H1 (cell line): Measurements from ENCODE around the gene APOM. TPM values are rescaled to one million over a fixed set of nuclear protein-coding genes. Genes with fewer than 3 reads are reported as not detected.

Experiments
- CTCF ChIA-PET: fragments of 300-600 bp; sonication (Branson Sonifier 250); formaldehyde crosslinking; loops from one replicate; lab custom pipeline; 2021; ENCODE audit not compliant: partially characterized antibody; lab: Charles Lee
- POLR2A ChIA-PET: fragments of 300-600 bp; sonication (Branson Sonifier 250); formaldehyde crosslinking; loops from one replicate; lab custom pipeline; 2021; ENCODE audit warnings: inconsistent platforms; ENCODE audit not compliant: partially characterized antibody; lab: Charles Lee
- DNase-seq, 2 experiments: peaks; one replicate each; pipeline versions ENCODE4 v3.0.0 to v3.0.0-alpha.2; 2010 to 2022; ENCODE audit warnings: low spot score in 2 of 2, low read depth in 1 of 2, mixed read lengths in 1 of 2
- FAIRE-seq: peaks from 2 replicates; lab custom pipeline; 2011; peaks lifted over from hg19 to GRCh38; lab: Jason Lieb, UNC
- H2AFZ ChIP-seq: 2 replicates; pipeline ENCODE4 v1.8.1; 2012; ENCODE audit warnings: low read length, inconsistent platforms
- H2AK5ac ChIP-seq: 2 replicates; pipeline ENCODE4 v1.6.1; 2013; ENCODE audit warnings: low read depth, low read length
- H2BK120ac ChIP-seq: replicated peaks from 2 replicates; pipeline ENCODE3; 2013; ENCODE audit warnings: low read depth, low read length, inconsistent platforms
- H2BK12ac ChIP-seq: 2 replicates; pipeline ENCODE4 v1.6.1; 2013; ENCODE audit warnings: low read depth, low read length
- H2BK15ac ChIP-seq: 2 replicates; pipeline ENCODE4 v1.6.1; 2013; ENCODE audit warnings: low read length
- H2BK20ac ChIP-seq: 2 replicates; pipeline ENCODE4 v1.6.1; 2013; ENCODE audit warnings: low read length
- H2BK5ac ChIP-seq: 2 replicates; pipeline ENCODE4 v1.6.1; 2013; ENCODE audit warnings: low read depth, low read length
- H3K14ac ChIP-seq: 2 replicates; pipeline ENCODE4 v1.6.1; 2013; ENCODE audit warnings: inconsistent platforms; ENCODE audit not compliant: insufficient read length
- H3K18ac ChIP-seq: 2 replicates; pipeline ENCODE4 v1.6.1; 2013; ENCODE audit warnings: low read length; ENCODE audit errors: extremely low read depth
- H3K23ac ChIP-seq: 2 replicates; pipeline ENCODE4 v1.6.1; 2013; ENCODE audit warnings: inconsistent platforms; ENCODE audit not compliant: insufficient read length
- H3K23me2 ChIP-seq: 2 replicates; pipeline ENCODE4 v1.6.1; 2013; ENCODE audit warnings: low read depth, low read length
- H3K27ac ChIP-seq: 2 replicates; pipeline ENCODE4 v1.6.1; 2011; ENCODE audit warnings: low read depth, low read length, inconsistent platforms
- H3K27me3 ChIP-seq, 4 experiments: replicated peaks in 1 of 4; 1 replicate in 1 of 4; 2 replicates in 3 of 4; pipeline versions ENCODE4 v1.6.1 to v1.8.1; 2011 to 2013; ENCODE audit warnings: low read length in 3 of 4, mild to moderate bottlenecking in 3 of 4, inconsistent platforms in 2 of 4, mixed read lengths in 2 of 4, moderate library complexity in 1 of 4; ENCODE audit not compliant: control insufficient read depth in 3 of 4, insufficient read depth in 3 of 4; ENCODE audit errors: extremely low read depth in 1 of 4
- H3K36me3 ChIP-seq, 4 experiments: 2 replicates each; pipeline versions ENCODE4 v1.6.1 to v1.8.1; 2011 to 2013; ENCODE audit warnings: mild to moderate bottlenecking in 4 of 4, low read length in 3 of 4, moderate library complexity in 2 of 4, control low read depth in 1 of 4, inconsistent platforms in 1 of 4; ENCODE audit not compliant: insufficient read depth in 4 of 4, control insufficient read depth in 2 of 4
- H3K4ac ChIP-seq: replicated peaks from 2 replicates; pipeline ENCODE3; 2013; ENCODE audit warnings: low read length, low read depth, mixed read lengths, inconsistent platforms; ENCODE audit not compliant: insufficient read length
- H3K4me1 ChIP-seq, 4 experiments: replicated peaks in 1 of 4; 1 replicate in 1 of 4; 2 replicates in 3 of 4; pipeline versions ENCODE4 v1.6.1 to v1.8.1; 2011 to 2013; ENCODE audit warnings: low read length in 3 of 4, inconsistent platforms in 2 of 4, mixed read lengths in 1 of 4; ENCODE audit not compliant: insufficient read depth in 4 of 4, control insufficient read depth in 3 of 4
- H3K4me2 ChIP-seq, 2 experiments: 2 replicates each; pipeline versions ENCODE4 v1.6.1 to v1.8.1; 2011 to 2013; ENCODE audit warnings: low read depth in 2 of 2, low read length in 2 of 2, control low read depth in 1 of 2, inconsistent platforms in 1 of 2, mild to moderate bottlenecking in 1 of 2; ENCODE audit not compliant: insufficient read depth in 1 of 2
- H3K4me3 ChIP-seq, 4 experiments: fragments of 200-600, 300-600 bp in 1 of 4; sonication (generic), shearing (Covaris generic), sonication (Bioruptor Twin) in 1 of 4; 2 replicates each; pipeline versions ENCODE4 v1.5.1 to v1.8.1; 2011 to 2016; ENCODE audit warnings: low read length in 4 of 4, low read depth in 3 of 4, control low read depth in 2 of 4, inconsistent platforms in 2 of 4, mild to moderate bottlenecking in 2 of 4, mixed read lengths in 1 of 4, moderate library complexity in 1 of 4; ENCODE audit not compliant: insufficient read depth in 2 of 4; ENCODE audit errors: extremely low read depth in 1 of 4
- H3K56ac ChIP-seq: replicated peaks from 2 replicates; pipeline ENCODE3; 2013; ENCODE audit warnings: low read depth, mild to moderate bottlenecking, mixed read lengths, low read length, inconsistent platforms; ENCODE audit not compliant: insufficient read length
- H3K79me1 ChIP-seq: 2 replicates; pipeline ENCODE4 v1.6.1; 2013; ENCODE audit warnings: low read depth, low read length, control low read depth
- H3K79me2 ChIP-seq, 2 experiments: 2 replicates each; pipeline versions ENCODE4 v1.6.1 to v1.8.1; 2012 to 2013; ENCODE audit warnings: low read length in 2 of 2, mild to moderate bottlenecking in 2 of 2, inconsistent platforms in 1 of 2; ENCODE audit not compliant: insufficient read depth in 2 of 2, control insufficient read depth in 1 of 2
- H3K9ac ChIP-seq, 4 experiments: replicated peaks in 1 of 4; 1 replicate in 1 of 4; 2 replicates in 3 of 4; pipeline versions ENCODE4 v1.6.1 to v1.8.1; 2011 to 2013; ENCODE audit warnings: low read depth in 3 of 4, low read length in 3 of 4, control low read depth in 2 of 4, mild to moderate bottlenecking in 2 of 4, moderate library complexity in 2 of 4, inconsistent platforms in 1 of 4; ENCODE audit errors: extremely low read depth in 1 of 4
- H3K9me3 ChIP-seq, 2 experiments: 2 replicates each; pipeline versions ENCODE4 v1.6.1 to v1.8.1; 2012 to 2013; ENCODE audit warnings: mild to moderate bottlenecking in 2 of 2, moderate library complexity in 2 of 2, control low read depth in 1 of 2, inconsistent platforms in 1 of 2, low read depth in 1 of 2, low read length in 1 of 2, mixed read lengths in 1 of 2; ENCODE audit not compliant: insufficient read depth in 2 of 2
- H4K20me1 ChIP-seq, 2 experiments: replicated peaks in 1 of 2; 2 replicates each; pipeline versions ENCODE3 to v1.8.1; 2011 to 2013; ENCODE audit warnings: inconsistent platforms in 2 of 2, low read length in 2 of 2, mild to moderate bottlenecking in 1 of 2; ENCODE audit not compliant: insufficient read depth in 2 of 2, control insufficient read depth in 1 of 2
- H4K5ac ChIP-seq: 2 replicates; pipeline ENCODE4 v1.6.1; 2013; ENCODE audit warnings: low read length, low read depth, mixed read lengths, inconsistent platforms; ENCODE audit not compliant: insufficient read length
- H4K8ac ChIP-seq: 2 replicates; pipeline ENCODE4 v1.8.0; 2013; ENCODE audit warnings: mild to moderate bottlenecking, moderate library complexity, low read length, inconsistent platforms; ENCODE audit not compliant: insufficient read depth; ENCODE audit errors: extremely low read depth
- H4K91ac ChIP-seq: replicated peaks from 2 replicates; pipeline ENCODE3; 2013; ENCODE audit warnings: low read length, mixed read lengths, inconsistent platforms; ENCODE audit not compliant: insufficient read length
- CREB1 ChIP-seq: IDR thresholded peaks from 2 replicates; pipeline ENCODE4 v1.6.1; 2012; ENCODE audit warnings: inconsistent platforms
- EP300 ChIP-seq, 2 experiments: IDR thresholded peaks; 1 replicate in 1 of 2; 2 replicates in 1 of 2; pipeline ENCODE4 v1.6.1; 2011 to 2012; ENCODE audit warnings: low read depth in 2 of 2, low read length in 2 of 2, mild to moderate bottlenecking in 2 of 2, borderline replicate concordance in 1 of 2, inconsistent platforms in 1 of 2, moderate library complexity in 1 of 2
- KDM5A ChIP-seq: fragments of 200-600 bp; IDR thresholded peaks from 2 replicates; pipeline ENCODE4 v1.7.1; 2012; ENCODE audit warnings: mild to moderate bottlenecking, low read length, inconsistent platforms, mixed read lengths
- SP4 ChIP-seq: IDR thresholded peaks from 2 replicates; pipeline ENCODE4 v1.6.1; 2012; ENCODE audit warnings: low read length, inconsistent platforms
- TAF1 ChIP-seq: IDR thresholded peaks from 2 replicates; pipeline ENCODE4 v1.6.1; 2011; ENCODE audit warnings: mild to moderate bottlenecking, low read depth, low read length
- WGBS, 2 experiments: shearing (Covaris generic) in 1 of 2; methylation state at CpG; one replicate each; pipeline versions ENCODE4 v1.1.6 to v1.1.7; 2013 to 2015; ENCODE audit warnings: low lambda C conversion rate in 2 of 2, mixed read lengths in 2 of 2, inconsistent platforms in 1 of 2, low coverage in 1 of 2, missing lambda C conversion rate in 1 of 2; ENCODE audit not compliant: insufficient replicate concordance in 2 of 2, insufficient coverage in 1 of 2, insufficient read length in 1 of 2; ENCODE audit errors: extremely low coverage in 1 of 2, missing lambda C conversion rate in 1 of 2; 5-methylcytosine and 5-hydroxymethylcytosine counted together
- polyA plus RNA-seq, 7 experiments: library from polyadenylated mRNA; depleted of rRNA in 3 of 7; stranded (reverse) in 5 of 7; unstranded in 2 of 7; fragments of >200 nt in 5 of 7; fragments of 200-250 nt in 2 of 7; gene quantifications; 1 replicate in 5 of 7; 2 replicates in 1 of 7; 4 replicates in 1 of 7; pipeline versions ENCODE4 v1.2.1 to v1.2.3, GENCODE V29; 2011 to 2013; ENCODE audit warnings: missing spikeins in 2 of 7, mixed read lengths in 2 of 7
- total RNA-seq: library from RNA; stranded (reverse); fragmentation: NEBNext Ultra II Directional; extraction: Animal tissue kit (Norgen Biotek cat#: 25700); gene quantifications from 2 replicates; pipeline ENCODE4 v1.2.1, GENCODE V29; 2021
- TF ChIP-seq, protein P1 (sequence below): IDR thresholded peaks from 2 replicates; pipeline ENCODE4 v1.6.1; 2012; ENCODE audit warnings: low read length, inconsistent platforms

APOM gene
- total and polyA plus RNA-seq, 2 of the 8 experiments (the other 6 are each of a cell fraction or from before 2014, with no cell fraction given), result 3.4 to 12.0 TPM

DNA sequence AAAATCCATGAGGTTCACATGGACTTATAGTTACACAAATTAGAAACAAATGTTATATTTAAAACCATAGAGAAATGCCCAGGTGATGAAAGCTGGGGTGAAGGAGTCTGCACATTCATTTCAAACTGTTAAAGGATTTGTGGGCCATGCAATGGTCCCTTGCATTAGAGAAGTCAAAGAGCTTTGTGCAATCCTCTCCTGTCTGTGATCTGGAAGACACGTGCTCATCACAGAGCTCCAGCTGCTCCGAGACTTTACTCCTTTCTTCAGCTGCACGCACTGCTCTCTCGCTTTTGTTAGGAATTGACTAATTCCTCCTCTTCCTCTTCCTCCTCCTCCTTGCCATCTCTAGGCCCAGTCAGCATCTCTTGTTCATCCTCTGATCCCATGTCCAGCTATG lies 44.7 kb upstream of the APOM start:
- POLR2A ChIA-PET, result interaction anchor here (0.7 to 2.7 kb wide), 7 partner anchors 8 to 73 kb away, joined by 3 to 8 read pairs (median 3); no protein-coding TSS in a partner anchor
- no peak overlapping the region; the same call in 1 of the 2 replicates for H2BK12ac ChIP-seq
- H2BK15ac ChIP-seq, result no peak overlapping the region
- no peaks in the 10 kb centered on the region for H3K79me2 ChIP-seq
- no peak overlapping the region for H3K14ac ChIP-seq
- no peaks in the 10 kb centered on the region for H3K9me3 ChIP-seq
- H3K27ac ChIP-seq, result no peak overlapping the region
- H3K27me3 ChIP-seq, result no peaks in the 10 kb centered on the region
- 0 out of 2 replicates have a peak overlapping the region, but pooled peaks have one; percentile 80 for H2BK20ac ChIP-seq
- H3K36me3 ChIP-seq, result no peaks in the 10 kb centered on the region
- no peak overlapping the region for H3K18ac ChIP-seq
- no peak overlapping the region for H3K4me2 ChIP-seq
- H3K56ac ChIP-seq, result no peak overlapping the region
- H2AFZ ChIP-seq, result no peak overlapping the region
- H3K23me2 ChIP-seq, result no peaks in the 10 kb centered on the region
- WGBS, 2 experiments, result 93% methylated on average over 4 of the region's 4 CpGs; no CpG with 5 or more reads in 1 of the 2 experiments
- CTCF ChIA-PET, result interaction anchor here (6.2 to 21.1 kb wide), 2 partner anchors 13 to 61 kb away, joined by 63 to 613 read pairs; partner anchors contain the start of genes ATP6V1G2, DDX39B and NFKBIL1
- H4K5ac ChIP-seq, result no peak overlapping the region
- H2BK120ac ChIP-seq, result peak overlapping the region; percentile 54
- no peak overlapping the region for H3K4ac ChIP-seq
- H4K8ac ChIP-seq, result no peak overlapping the region
- no peaks in the 10 kb centered on the region for H3K79me1 ChIP-seq
- no peak overlapping the region for H2BK5ac ChIP-seq
- DNase-seq (no peak), FAIRE-seq (no peak)
- H2AK5ac ChIP-seq, result 0 out of 2 replicates have a peak overlapping the region, but pooled peaks have one; percentile 39
- H3K4me3 ChIP-seq, result no peak overlapping the region
- H3K23ac ChIP-seq, result no peak overlapping the region
- H4K20me1 ChIP-seq, result no peaks in the 10 kb centered on the region
- H3K4me1 ChIP-seq, result peaks cover 2 to 10% (median 4%) of the 10 kb centered on the region in 4 experiments; a peak in 6 of 7 replicates
- H3K9ac ChIP-seq, result no peak overlapping the region
- H4K91ac ChIP-seq, result no peak overlapping the region
- TF ChIP-seq KDM5A (no peak), SP4 (no peak), CREB1 (no peak), TAF1 (no peak), EP300 (IDR thresholded peaks at IDR 0.05; ENCODE audit: borderline replicate concordance in 1 of 2, low read depth in 2 of 2, low read length in 2 of 2) (no peak)
- TF ChIP-seq, protein P1, sequence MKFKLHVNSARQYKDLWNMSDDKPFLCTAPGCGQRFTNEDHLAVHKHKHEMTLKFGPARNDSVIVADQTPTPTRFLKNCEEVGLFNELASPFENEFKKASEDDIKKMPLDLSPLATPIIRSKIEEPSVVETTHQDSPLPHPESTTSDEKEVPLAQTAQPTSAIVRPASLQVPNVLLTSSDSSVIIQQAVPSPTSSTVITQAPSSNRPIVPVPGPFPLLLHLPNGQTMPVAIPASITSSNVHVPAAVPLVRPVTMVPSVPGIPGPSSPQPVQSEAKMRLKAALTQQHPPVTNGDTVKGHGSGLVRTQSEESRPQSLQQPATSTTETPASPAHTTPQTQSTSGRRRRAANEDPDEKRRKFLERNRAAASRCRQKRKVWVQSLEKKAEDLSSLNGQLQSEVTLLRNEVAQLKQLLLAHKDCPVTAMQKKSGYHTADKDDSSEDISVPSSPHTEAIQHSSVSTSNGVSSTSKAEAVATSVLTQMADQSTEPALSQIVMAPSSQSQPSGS, result no peak
